DOHH2 (cell line): ENCODE data around the gene ROCK2.

Source experiments
- H3F3A ChIP-seq: fragments of 200-600 bp; sonication (generic), shearing (Covaris generic); 2 replicates; pipeline ENCODE4 v1.6.0; 2016; ENCODE audit warnings: antibody characterized with exemption, mild to moderate bottlenecking; ENCODE audit not compliant: control insufficient read depth, insufficient read depth
- H3K27ac ChIP-seq: fragments of 200-600 bp; sonication (generic); 2 replicates; pipeline ENCODE4 v1.5.1; 2014; ENCODE audit warnings: low read depth, mild to moderate bottlenecking, low read length, moderate library complexity
- H3K27me3 ChIP-seq: fragments of 200-600 bp; sonication (generic); 2 replicates; pipeline ENCODE4 v1.6.1; 2014; ENCODE audit warnings: mild to moderate bottlenecking, low read length, mixed read lengths; ENCODE audit not compliant: control insufficient read depth
- H3K36me3 ChIP-seq: fragments of 200-600 bp; sonication (generic); 2 replicates; pipeline ENCODE4 v1.6.1; 2014; ENCODE audit warnings: mild to moderate bottlenecking, low read length, moderate library complexity, mixed read lengths; ENCODE audit not compliant: control insufficient read depth
- H3K4me1 ChIP-seq: fragments of 200-600 bp; sonication (generic); 2 replicates; pipeline ENCODE4 v1.6.1; 2014; ENCODE audit warnings: mild to moderate bottlenecking, low read length, mixed read lengths; ENCODE audit not compliant: control insufficient read depth
- H3K4me2 ChIP-seq: fragments of 200-600 bp; sonication (generic); 2 replicates; pipeline ENCODE4 v1.6.0; 2014; ENCODE audit warnings: mild to moderate bottlenecking, low read length, moderate library complexity
- H3K4me3 ChIP-seq: fragments of 200-600 bp; sonication (generic); 2 replicates; pipeline ENCODE4 v1.5.1; 2014; ENCODE audit warnings: mild to moderate bottlenecking, low read length, mixed read lengths
- H3K79me2 ChIP-seq: fragments of 200-600 bp; sonication (generic); 2 replicates; pipeline ENCODE4 v1.6.1; 2014; ENCODE audit warnings: mild to moderate bottlenecking, low read length, mixed read lengths; ENCODE audit not compliant: control insufficient read depth
- H3K9me2 ChIP-seq: fragments of 200-600 bp; sonication (generic); replicated peaks from 2 replicates; pipeline ENCODE4 v1.6.1; 2014; ENCODE audit warnings: mild to moderate bottlenecking, low read length, mixed read lengths; ENCODE audit not compliant: control insufficient read depth
- H3K9me3 ChIP-seq: fragments of 200-600 bp; sonication (generic); 2 replicates; pipeline ENCODE4 v1.6.1; 2014; ENCODE audit warnings: antibody characterized with exemption, low read length, mixed read lengths; ENCODE audit not compliant: control insufficient read depth, insufficient read depth
- H4K20me1 ChIP-seq: fragments of 200-600 bp; sonication (generic); 2 replicates; pipeline ENCODE4 v1.6.0; 2014; ENCODE audit warnings: low read depth, mild to moderate bottlenecking, antibody characterized with exemption, low read length, moderate library complexity; ENCODE audit not compliant: control insufficient read depth, insufficient read depth
- CTCF ChIP-seq: fragments of 200-600 bp; sonication (generic); IDR thresholded peaks from one replicate; pipeline ENCODE4 v1.5.1; 2014; ENCODE audit warnings: antibody characterized with exemption, mild to moderate bottlenecking, low read depth, low read length; ENCODE audit not compliant: poor library complexity, severe bottlenecking
- EZH2phosphoT487 ChIP-seq: fragments of 200-600 bp; sonication (generic); IDR thresholded peaks from 2 replicates; pipeline ENCODE4 v1.6.1; 2017; ENCODE audit warnings: borderline replicate concordance, mild to moderate bottlenecking, antibody characterized with exemption, low read length, moderate library complexity, mixed read lengths

The ROCK2 gene

GRCh38 chr2:11160256-11160655 lies 184.2 kb downstream of the ROCK2 start:
- H3K4me3 ChIP-seq: no peak overlapping the region
- H3K79me2 ChIP-seq: no peaks in the 10 kb centered on the region
- no peaks in the 10 kb centered on the region for H3K9me2 ChIP-seq
- no peaks in the 10 kb centered on the region for H3K36me3 ChIP-seq
- H3K4me1 ChIP-seq: peaks cover 7% of the 10 kb centered on the region
- no peaks in the 10 kb centered on the region for H3K27me3 ChIP-seq
- TF ChIP-seq EZH2phosphoT487: no peak
- TF ChIP-seq CTCF: no peak
- H4K20me1 ChIP-seq: no peaks in the 10 kb centered on the region
- H3K4me2 ChIP-seq: no peak overlapping the region
- no peaks in the 10 kb centered on the region for H3F3A ChIP-seq
- no peaks in the 10 kb centered on the region for H3K9me3 ChIP-seq
- no peak overlapping the region for H3K27ac ChIP-seq

GRCh38 chr2:11159574-11160170 lies 184.8 kb downstream of the ROCK2 start:
- no peak for TF ChIP-seq EZH2phosphoT487
- TF ChIP-seq CTCF: no peak
- H4K20me1 ChIP-seq: no peaks in the 10 kb centered on the region
- no peaks in the 10 kb centered on the region for H3K9me3 ChIP-seq
- no peaks in the 10 kb centered on the region for H3K9me2 ChIP-seq
- H3K4me2 ChIP-seq: no peak overlapping the region
- no peaks in the 10 kb centered on the region for H3K79me2 ChIP-seq
- peaks cover 8% of the 10 kb centered on the region for H3K4me1 ChIP-seq
- H3K27me3 ChIP-seq: no peaks in the 10 kb centered on the region
- H3K36me3 ChIP-seq: no peaks in the 10 kb centered on the region
- no peak overlapping the region for H3K27ac ChIP-seq
- H3K4me3 ChIP-seq: no peak overlapping the region
- no peaks in the 10 kb centered on the region for H3F3A ChIP-seq

- Histone ChIP-seq H3F3A (no peaks in the 10 kb centered on the region), H3K36me3 (no peaks in the 10 kb centered on the region), H3K27ac (no peak overlapping the region), H3K27me3 (no peaks in the 10 kb centered on the region), H3K79me2 (no peaks in the 10 kb centered on the region), H4K20me1 (no peaks in the 10 kb centered on the region), H3K9me3 (no peaks in the 10 kb centered on the region), H3K9me2 (no peaks in the 10 kb centered on the region), H3K4me1 (peaks cover 14% of the 10 kb centered on the region), H3K4me3 (no peak overlapping the region), H3K4me2 (no peak overlapping the region)
- TF ChIP-seq CTCF: no peak
- TF ChIP-seq EZH2phosphoT487: no peak
Observed at GRCh38 chr2:11158916-11159573, 185.4 kb downstream of the ROCK2 start.
